HG03354 (cell line): ENCODE measurements around the gene PZP.
"Not testable (repeated sequence)": the region's sequence is repeated elsewhere in the genome, so short reads cannot be mapped to it uniquely, and the experiment has no call there.

ENCODE experiments used
- ATAC-seq: cut with Tn5 transposase; IDR thresholded peaks from one replicate; pipeline ENCODE4 v1.9.1; 2021; ENCODE audit warnings: mild to moderate bottlenecking; ENCODE audit not compliant: unreplicated experiment, poor library complexity, severe bottlenecking

PZP gene

DNA sequence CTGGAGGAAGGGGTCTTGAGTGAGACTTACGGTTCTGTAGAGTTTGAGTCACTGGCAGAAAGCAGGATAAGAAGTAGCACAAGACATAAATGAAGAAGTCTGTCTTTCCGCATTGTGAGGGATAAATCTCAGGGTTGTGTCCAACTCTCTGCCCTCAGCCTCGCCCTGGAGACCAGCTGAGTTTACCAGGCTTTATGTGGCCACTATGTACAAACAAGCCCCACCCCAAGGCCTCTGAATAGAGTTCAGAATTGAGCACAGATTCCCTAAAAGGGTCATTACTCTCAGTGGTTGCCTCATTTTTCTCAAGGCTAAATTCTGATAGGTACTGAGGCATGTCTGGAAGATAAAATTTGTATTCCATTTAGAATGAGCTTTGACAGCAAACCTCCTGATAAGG is at the start of gene PZP:
Gene PZP (minus strand): TSS at position 167 of the 400 bp plus-strand sequence. CDS start 54 bp downstream, at position 113.
- ATAC-seq, result no peak

DNA sequence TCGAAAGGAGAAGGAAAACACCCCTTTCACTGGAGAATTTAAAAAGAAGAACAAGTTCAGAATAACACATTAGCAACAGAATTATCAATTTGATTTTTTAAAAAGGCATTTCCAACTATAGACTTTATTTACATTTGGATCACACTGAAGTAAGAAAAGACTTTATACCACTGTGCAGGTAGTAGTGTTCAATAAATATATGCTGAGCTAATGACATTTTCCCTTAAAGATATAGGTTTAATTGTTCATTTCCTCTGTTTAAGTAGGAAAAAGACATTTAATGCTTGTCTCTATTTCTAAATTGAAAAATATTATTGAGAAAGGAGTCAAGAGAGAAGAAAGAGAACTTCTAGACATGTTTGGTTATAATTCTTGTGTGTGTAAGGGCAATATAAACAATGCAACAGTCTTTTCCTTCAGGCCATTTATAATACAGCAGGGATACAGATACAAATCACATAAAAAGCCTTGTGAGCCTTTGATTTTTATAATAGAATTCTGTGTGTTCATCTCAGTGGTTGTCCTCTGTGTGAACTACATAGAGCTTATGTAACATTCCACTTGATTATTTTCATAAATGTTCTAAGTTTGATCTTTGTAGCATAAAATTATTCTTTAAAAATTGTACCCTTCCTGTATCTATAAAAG is 48.7 kb upstream of the PZP start:
- ATAC-seq, result no peak

DNA sequence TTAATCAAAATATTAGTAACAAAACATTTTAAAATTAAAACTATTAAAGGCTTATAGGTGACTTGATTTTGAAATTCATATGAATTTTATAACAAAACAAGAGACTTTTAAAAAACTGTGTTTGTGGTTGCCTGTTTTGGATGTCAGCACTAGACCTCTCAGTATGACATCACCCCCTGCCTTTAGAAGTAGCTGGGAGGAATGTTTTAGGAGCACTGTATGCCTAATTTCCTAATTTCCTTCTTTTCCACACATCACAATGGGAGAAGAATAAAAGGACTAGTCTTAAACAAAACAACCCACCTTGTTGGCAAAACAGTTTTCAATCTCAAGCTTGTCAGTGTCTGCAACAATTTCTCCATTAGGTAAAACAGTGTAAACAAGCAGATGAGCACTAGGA is 48.1 kb upstream of the PZP start:
- no peak for ATAC-seq

DNA sequence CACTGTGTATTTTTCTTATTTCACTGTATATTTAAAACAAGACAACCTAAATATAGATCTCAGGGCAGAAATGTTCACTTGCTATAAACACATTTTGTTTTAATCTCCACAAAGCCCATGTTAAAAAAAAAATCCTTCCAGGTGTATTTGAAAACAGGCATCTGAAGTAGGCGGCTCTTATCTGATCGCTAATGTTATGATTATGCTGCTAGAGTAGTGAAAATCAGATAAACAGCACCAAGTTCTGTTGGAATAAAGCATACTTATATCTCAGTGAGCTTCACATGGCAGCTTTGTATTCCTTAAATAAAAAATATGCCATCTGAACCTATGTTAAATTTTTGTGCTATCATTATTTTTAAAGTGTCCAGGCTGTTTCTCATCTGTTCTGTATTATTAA is 47.6 kb upstream of the PZP start:
- no peak for ATAC-seq

DNA sequence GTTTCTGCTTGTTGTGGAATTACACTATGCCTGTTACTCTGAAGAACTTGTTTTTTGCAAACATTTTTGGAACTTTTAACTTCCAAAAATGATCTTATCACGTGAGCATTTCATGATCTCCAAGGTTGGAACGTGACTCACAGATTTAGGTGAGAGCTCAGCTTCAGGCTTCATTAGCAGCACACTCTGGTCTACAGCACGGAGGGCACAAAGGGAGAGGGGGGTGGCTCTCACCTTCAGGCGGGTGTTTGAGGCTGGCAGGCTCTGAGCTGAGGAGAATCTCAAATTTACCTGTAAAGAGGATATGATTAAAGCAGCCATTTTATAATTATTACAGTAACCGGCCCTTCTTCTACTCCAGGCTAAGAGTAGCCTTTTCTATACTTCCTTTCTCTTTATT is 45.3 kb upstream of the PZP start:
- ATAC-seq, result no peak

DNA sequence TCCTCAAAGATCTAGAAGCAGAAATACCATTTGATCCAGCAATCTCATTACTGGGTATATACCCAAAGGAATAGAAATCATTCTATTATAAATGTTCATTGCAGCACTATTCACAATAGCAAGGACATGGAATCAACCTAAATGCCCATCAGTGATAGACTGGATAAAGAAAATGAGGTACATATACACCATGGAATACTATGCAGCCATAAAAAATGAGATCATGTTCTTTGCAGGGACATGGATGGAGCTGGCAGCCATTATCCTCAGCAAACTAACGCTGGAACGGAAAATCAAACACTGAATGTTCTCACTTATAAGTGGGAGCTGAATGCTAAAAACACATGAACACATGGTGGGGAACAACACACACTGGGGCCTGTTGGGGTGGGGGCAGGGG is 44.6 kb upstream of the PZP start:
- ATAC-seq, result not testable (repeated sequence)

DNA sequence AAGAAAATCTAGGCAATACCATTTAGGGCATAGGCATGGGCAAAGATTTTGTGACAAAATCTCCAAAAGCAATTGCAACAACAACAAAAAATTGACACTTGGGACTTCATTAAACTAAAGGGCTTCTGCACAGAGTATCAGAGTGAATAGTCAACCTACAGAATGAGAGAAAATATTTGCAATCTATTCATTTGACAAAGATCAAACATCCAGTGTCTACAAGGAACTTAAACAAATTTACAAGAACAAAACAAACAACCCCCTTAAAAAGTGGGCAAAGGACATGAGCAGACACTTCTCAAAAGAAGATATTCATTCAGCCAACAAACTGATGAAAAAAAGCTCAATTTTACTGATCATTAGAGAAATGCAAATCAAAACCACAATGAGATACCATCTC is 44.1 kb upstream of the PZP start:
- ATAC-seq, result no peak

DNA sequence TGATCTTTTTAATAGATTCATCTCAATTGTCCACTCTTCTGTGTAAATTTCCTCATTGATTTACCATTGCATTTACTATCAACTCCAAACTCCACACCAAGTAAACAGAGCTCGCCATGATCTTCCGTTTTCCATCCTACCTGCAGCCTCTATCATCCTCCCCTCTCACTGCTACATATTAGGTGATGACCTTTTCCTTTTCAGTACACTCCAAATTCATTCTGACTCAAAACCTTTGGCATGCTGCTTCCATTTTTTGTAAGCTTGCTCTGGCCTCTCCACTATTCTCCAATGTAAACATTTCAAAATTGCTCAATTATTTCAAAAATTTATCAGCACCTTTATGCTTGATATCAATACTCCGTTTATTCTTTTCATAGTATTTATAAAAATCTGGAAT is 40.2 kb upstream of the PZP start:
- no peak for ATAC-seq

DNA sequence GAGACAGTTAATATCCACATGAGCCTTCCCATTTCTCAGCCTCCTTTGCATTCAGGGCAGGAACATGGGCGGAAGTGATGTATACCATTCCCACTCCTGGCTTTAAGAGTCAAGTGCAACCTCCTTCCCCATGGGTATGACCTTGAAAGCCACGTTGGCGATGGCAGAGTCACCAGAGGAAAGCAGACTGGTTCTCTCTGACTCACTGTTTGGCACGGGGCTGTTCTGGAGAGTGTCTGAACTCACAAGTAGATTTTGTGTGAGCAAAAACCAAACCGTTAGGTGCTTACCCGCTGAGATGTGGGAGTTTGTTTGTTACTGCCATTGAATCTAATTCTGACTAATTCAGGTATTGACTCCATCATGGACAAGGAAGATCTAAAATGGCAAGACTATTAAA is 36.7 kb upstream of the PZP start:
- no peak for ATAC-seq

DNA sequence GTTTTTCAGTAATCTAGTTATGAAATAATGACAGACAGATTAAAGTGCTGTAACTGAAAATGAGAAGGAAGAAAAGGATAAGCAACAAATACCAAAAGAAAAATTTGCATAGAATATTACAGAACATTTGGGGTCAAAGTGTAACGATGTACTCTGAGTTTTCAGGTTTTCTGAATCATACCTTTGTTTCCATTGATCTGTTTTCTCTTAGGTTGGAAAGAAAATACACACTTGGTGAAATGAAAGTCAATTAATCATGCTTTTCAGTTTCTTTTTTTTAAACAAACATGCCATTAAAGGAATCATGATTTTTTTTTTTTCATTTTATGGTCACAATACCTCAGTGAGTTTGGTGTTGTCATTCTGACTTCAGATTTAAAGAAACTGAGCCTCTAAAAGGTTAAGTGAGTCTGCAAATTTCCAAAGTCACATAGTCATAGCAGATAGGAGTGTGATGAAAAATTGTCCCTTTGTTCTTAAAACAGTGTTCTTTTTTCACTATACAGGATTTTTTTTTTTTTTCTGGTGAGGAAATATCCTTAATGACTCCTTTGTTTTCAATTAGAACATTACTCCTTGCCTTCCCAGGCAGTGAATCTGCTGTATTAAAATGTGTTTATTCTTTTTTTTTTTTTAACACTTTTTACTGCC is 35.9 kb upstream of the PZP start:
- ATAC-seq, result no peak

DNA sequence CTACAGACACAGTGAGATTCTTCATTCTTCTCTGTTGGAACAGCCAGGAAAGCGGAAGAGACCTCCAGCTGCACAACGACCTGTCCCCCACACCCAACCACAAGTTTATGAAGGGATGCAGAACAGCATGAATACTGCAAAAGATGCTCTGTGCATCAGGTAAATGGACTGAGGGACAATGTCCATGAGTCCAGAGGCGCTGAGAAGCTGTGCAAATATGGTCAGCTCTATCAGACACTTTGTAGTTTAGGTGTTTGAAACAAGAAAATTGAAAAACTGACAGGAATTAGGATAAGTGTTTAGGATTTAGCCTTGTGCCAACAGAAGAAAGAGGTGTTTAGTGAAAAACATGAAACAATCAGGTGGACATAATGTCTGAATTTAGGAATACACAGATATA is 33.1 kb upstream of the PZP start:
- ATAC-seq, result no peak

DNA sequence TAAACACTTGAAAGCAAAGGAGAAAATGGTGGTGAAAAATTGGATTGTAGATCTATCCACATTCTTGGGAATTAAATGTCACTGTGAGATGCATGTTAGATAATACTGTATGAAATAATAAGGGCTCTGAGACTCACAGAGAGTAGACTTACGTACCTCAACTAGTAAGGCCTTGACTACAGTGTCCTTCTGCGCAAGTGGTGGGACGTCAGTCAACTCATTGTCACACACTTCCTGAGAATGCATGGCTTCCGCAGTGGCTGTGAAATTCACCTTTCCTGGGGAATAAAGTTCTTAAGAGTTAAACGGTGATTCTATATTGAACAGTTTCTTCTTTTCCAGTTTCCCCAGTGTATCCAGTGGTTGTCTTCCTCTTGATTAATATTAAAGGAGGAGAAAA is 32.6 kb upstream of the PZP start:
- ATAC-seq, result no peak

DNA sequence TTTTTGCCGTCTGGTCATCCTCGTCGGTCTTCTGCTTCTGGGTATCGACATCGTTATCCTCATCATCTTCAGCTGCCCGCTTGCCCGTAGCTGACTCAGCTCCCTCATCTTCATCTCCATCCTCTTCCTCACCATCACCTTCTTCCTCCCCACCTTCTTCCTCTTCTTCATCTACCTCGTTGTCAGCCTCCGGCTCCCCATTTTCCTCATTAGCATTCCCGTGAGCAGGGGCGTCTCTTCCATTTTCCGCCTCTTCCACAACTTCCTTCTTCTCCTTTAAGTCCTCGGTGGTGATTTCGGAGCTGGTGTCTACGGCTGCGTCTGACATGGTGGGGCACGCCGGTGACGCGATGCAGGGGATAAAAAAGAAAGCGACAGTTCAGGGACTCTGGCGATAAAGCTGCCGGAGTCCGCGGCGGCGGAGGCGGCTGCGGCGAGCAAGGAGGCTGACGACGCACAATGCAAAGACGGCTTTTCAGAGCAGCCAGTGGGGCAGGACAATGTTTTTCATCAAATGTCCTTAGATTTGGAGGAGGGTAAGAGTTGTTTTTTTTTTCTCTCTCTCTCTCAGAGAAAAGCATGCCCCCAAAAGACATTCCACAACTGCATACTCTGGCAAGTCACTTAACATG is 31.9 kb upstream of the PZP start:
- not testable (repeated sequence) for ATAC-seq

DNA sequence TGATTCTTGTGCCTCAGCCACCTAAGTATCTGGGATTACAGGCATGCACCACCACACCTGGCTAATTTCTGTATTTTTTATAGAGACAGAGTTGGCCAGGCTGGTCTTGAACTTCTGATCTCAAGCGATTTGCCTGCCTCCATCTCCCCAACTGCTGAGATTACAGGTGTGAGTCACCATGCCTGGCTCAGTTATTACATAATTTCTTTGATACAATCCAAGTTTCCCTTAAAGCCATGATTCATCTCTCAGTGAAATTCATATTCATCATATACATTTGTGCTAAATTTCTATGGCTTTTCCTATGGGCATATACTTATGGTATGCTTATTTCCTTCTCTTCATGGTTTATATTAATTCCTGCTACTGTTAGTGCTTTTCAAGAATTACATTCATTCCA is 29.1 kb upstream of the PZP start:
- ATAC-seq, result no peak

DNA sequence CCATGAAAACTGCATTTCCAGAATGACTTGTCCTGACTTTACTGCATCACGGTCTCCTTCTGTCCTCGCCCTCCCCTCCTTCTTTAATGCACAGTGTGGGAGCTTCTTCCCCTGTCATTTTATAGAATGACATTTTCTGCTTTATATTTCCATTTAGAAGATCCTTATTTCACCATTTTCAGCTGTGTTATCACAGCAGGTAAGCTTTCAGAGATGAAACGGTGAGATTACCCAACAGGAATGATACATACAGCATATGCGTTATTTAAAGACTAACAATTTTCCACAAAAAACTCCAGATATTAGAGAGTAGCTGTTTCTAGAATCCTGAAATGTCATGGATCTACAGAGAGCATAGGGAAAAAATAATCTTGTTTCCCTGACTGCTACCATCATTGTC is 27.3 kb upstream of the PZP start:
- no peak for ATAC-seq

DNA sequence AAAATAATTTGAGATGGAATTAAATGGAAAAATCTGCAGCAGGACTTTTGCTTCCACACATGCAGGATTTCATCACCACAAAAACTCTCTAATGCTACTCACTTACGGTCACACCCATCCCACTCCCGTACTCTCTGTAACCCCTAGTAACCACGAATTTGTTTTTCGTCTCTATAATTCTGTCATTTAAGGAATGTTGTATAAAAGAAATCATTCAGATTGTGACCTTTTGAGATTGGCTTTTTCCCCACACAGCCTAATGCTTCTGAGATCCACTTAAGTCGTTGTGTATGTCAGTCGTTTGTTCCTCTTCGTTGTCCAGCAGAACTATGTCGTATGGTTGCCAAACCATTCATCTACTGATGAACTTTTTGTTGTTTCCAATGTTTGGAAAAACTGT is 19.8 kb upstream of the PZP start:
- no peak for ATAC-seq

DNA sequence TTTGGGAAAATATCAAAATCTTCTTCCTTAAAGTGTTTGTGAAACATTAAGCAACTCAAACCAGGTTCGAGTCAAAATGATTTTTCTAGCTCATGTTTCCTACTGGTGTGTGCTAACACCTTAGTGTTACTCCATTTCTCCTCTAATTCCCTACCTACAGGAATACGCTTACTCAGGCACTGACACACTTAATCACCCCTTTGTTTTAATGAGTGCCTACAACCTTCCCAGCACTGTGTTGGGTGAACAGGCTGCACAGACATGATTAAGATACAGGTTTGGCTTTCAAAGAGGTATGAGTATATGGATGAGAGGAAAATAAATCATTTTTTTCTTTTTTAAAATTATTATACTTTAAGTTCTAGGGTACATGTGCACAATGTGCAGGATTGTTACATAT is 15.6 kb upstream of the PZP start:
- no peak for ATAC-seq

DNA sequence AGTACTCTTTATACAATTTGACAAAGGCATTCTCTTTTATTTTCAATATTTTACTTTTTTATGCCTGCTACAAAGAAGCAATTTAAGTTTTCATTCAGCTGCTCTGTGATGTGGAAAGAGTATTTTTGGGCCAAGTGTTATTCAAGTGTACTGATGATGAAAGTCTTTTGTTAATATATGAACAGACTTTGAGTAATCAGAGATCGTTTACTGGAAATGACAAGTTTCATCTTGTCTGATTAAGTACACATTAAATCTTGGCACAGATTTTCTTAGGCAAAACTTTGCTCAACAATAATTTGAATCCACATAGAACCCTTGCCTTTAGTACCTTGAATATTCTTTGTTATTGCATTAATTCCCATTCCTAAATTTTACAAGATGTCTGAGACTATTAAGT is 13.3 kb upstream of the PZP start:
- ATAC-seq, result no peak

DNA sequence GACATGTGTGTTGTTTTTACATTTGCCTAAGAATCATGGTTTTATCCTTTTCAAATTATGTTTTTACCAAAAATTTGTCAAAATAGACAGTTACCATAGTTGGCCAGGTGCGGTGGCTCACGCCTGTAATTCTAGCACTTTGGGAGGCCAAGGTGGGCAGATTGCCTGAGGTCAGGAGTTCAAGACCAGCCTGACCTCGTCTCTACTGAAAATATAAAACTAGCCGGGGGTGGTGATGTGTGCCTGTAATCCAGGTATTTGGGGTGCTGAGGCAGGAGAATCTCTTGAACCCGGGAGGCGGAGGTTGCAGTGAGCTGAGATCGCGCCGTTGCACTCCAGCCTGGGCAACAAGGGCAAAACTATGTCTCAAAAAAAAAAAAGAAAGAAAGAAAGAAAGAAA is 12.8 kb upstream of the PZP start:
- ATAC-seq, result not testable (repeated sequence)

DNA sequence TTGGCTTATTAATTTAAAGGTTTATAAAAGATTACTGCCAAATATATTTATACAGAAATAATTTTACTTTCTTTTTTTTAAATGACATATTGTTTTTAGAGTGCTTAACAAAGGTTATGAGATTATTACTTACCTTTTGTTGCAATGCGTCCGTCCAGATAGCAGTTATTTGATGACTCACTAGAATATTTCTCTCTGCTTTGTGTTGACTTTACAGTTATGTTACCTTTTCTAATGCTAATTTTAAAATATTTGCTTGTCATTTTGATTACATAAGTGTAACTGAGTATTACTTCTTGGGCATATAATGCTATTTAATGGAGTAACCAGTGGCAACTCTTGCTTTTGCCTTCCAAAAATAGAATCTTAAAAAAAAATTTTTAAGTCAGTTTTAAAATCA is 6.3 kb upstream of the PZP start:
- no peak for ATAC-seq

DNA sequence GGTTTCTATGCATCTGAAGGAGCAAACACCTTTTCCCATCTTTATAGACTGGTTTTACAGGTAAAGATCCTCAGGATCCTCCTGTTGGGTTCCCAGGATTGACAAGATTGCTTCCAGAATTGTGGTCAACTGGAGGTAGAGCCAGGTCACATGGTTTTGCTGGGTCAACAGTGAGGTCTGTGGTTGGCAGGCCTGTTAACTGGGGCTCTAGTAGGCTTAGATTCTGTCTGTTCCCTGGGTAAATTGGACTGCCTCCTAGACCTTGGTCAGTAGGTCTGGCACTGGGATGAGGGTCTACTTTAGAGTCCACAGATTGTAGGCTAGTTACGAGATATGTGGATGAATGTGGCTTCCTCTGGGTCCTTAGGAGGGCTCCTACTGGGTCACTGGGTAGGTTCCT is 3.5 kb upstream of the PZP start:
- no peak for ATAC-seq
